Measurements from ENCODE around the gene SLC39A5.
"Not testable (repeated sequence)": the region's sequence is repeated elsewhere in the genome, so short reads cannot be mapped to it uniquely, and the experiment has no call there.

SLC39A5 gene

GRCh38 chr12:56280849-56281248 is 51.0 kb downstream of the SLC39A5 start:
- no peak for TF ChIP-seq CTCF (IDR thresholded peaks at IDR 0.05; ENCODE audit: poor library complexity, severe bottlenecking)
- no peak overlapping the region for H3K27ac ChIP-seq (ENCODE audit: poor library complexity, severe bottlenecking)
- H3K4me3 ChIP-seq (ENCODE audit: severe bottlenecking), result no peak overlapping the region
- no peaks in the 10 kb centered on the region for H3K4me1 ChIP-seq (ENCODE audit: insufficient read depth, poor library complexity, severe bottlenecking)
- ATAC-seq (ENCODE audit: low read depth) (no peak), DNase-seq (ENCODE audit: low spot score) (no peak)
- H3K27me3 ChIP-seq (ENCODE audit: insufficient read depth, poor library complexity, severe bottlenecking), result no peaks in the 10 kb centered on the region
- H3K36me3 ChIP-seq (ENCODE audit: low read depth), result peaks cover 91% of the 10 kb centered on the region
- H3K9me3 ChIP-seq (ENCODE audit: severe bottlenecking), result peaks cover 2% of the 10 kb centered on the region

- Histone ChIP-seq H3K4me3 (ENCODE audit: severe bottlenecking) (no peak overlapping the region), H3K4me1 (ENCODE audit: insufficient read depth, poor library complexity, severe bottlenecking) (no peaks in the 10 kb centered on the region), H3K27ac (ENCODE audit: poor library complexity, severe bottlenecking) (no peak overlapping the region), H3K36me3 (ENCODE audit: low read depth) (peaks cover 91% of the 10 kb centered on the region), H3K27me3 (ENCODE audit: insufficient read depth, poor library complexity, severe bottlenecking) (no peaks in the 10 kb centered on the region), H3K9me3 (ENCODE audit: severe bottlenecking) (peaks cover 2% of the 10 kb centered on the region)
- no peak for DNase-seq (ENCODE audit: low spot score)
- no peak for ATAC-seq (ENCODE audit: low read depth)
- no peak for TF ChIP-seq CTCF (IDR thresholded peaks at IDR 0.05; ENCODE audit: poor library complexity, severe bottlenecking)
These were observed 52.2 kb downstream of the SLC39A5 start for GRCh38 chr12:56282030-56282429.

- Histone ChIP-seq H3K27ac (ENCODE audit: poor library complexity, severe bottlenecking) (no peak overlapping the region), H3K36me3 (ENCODE audit: low read depth) (peaks cover 86% of the 10 kb centered on the region), H3K27me3 (ENCODE audit: insufficient read depth, poor library complexity, severe bottlenecking) (no peaks in the 10 kb centered on the region), H3K4me3 (ENCODE audit: severe bottlenecking) (no peak overlapping the region), H3K4me1 (ENCODE audit: insufficient read depth, poor library complexity, severe bottlenecking) (no peaks in the 10 kb centered on the region), H3K9me3 (ENCODE audit: severe bottlenecking) (peaks cover 2% of the 10 kb centered on the region)
- ATAC-seq (ENCODE audit: low read depth) (no peak), DNase-seq (ENCODE audit: low spot score) (no peak)
- TF ChIP-seq CTCF (IDR thresholded peaks at IDR 0.05; ENCODE audit: poor library complexity, severe bottlenecking), result no peak
These were observed 52.7 kb downstream of the SLC39A5 start for GRCh38 chr12:56282579-56282978.

DNA sequence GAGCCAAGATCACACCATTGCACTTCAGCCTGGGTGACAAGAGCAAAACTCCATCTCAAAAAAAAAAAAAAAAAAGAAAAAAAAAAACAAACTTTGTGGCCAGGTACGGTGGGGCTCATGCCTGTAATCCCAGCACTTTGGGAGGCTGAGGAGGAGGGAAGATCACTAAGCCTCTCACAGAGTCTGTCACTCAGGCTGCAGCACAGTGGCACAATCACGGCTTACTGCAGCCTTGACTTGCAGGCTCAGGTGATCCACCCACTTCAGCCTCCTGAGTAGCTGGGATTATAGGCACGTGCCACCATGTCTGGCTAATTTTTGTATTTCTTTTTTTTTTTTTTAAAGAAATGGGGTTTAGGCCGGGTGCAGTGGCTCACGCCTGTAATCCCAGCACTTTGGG is 54.4 kb downstream of the SLC39A5 start:
- not testable (repeated sequence) for DNase-seq (ENCODE audit: low spot score); H3K9me3 ChIP-seq (ENCODE audit: severe bottlenecking); ATAC-seq (ENCODE audit: low read depth); H3K27ac ChIP-seq (ENCODE audit: poor library complexity, severe bottlenecking); H3K4me1 ChIP-seq (ENCODE audit: insufficient read depth, poor library complexity, severe bottlenecking); H3K27me3 ChIP-seq (ENCODE audit: insufficient read depth, poor library complexity, severe bottlenecking); H3K4me3 ChIP-seq (ENCODE audit: severe bottlenecking)
- peaks cover 74% of the 10 kb centered on the region for H3K36me3 ChIP-seq (ENCODE audit: low read depth)

GRCh38 chr12:56286044-56286830 is 56.4 kb downstream of the SLC39A5 start:
- no peaks in the 10 kb centered on the region for H3K27me3 ChIP-seq (ENCODE audit: insufficient read depth, poor library complexity, severe bottlenecking)
- peaks cover 2% of the 10 kb centered on the region for H3K9me3 ChIP-seq (ENCODE audit: severe bottlenecking)
- H3K36me3 ChIP-seq (ENCODE audit: low read depth), result peaks cover 78% of the 10 kb centered on the region
- no peak overlapping the region for H3K4me3 ChIP-seq (ENCODE audit: severe bottlenecking)
- ATAC-seq (ENCODE audit: low read depth), result no peak
- DNase-seq (ENCODE audit: low spot score), result no peak
- no peak overlapping the region for H3K27ac ChIP-seq (ENCODE audit: poor library complexity, severe bottlenecking)
- no peak for TF ChIP-seq CTCF (IDR thresholded peaks at IDR 0.05; ENCODE audit: poor library complexity, severe bottlenecking)
- H3K4me1 ChIP-seq (ENCODE audit: insufficient read depth, poor library complexity, severe bottlenecking), result peaks cover 6% of the 10 kb centered on the region

Measured in RWPE2 (cell line).